NCI-H82 treated with DMSO at 0.1 percent for 48 hours (cell line): Measurements from ENCODE around the gene PRSS1.

Experiments
- DNase-seq: peaks from one replicate; lab custom pipeline; 2025; ENCODE audit not compliant: unreplicated experiment; lab: John Stamatoyannopoulos, UW

Gene PRSS1

GRCh38 chr7:142792593-142792992 is 43.3 kb downstream of the PRSS1 start:
- no peak for DNase-seq

- no peak for DNase-seq
Measured at GRCh38 chr7:142793156-142793555, 43.9 kb downstream of the PRSS1 start.

GRCh38 chr7:142795339-142795863 is 46.1 kb downstream of the PRSS1 start:
- DNase-seq: no peak

GRCh38 chr7:142796001-142796500 is 46.8 kb downstream of the PRSS1 start:
- no peak for DNase-seq

- DNase-seq: no peak
Measured at GRCh38 chr7:142796501-142797390, 47.5 kb downstream of the PRSS1 start.

GRCh38 chr7:142797391-142798377 is 48.4 kb downstream of the PRSS1 start:
- DNase-seq: no peak

GRCh38 chr7:142798451-142799436 is 49.5 kb downstream of the PRSS1 start:
- no peak for DNase-seq

GRCh38 chr7:142799437-142799835 is 50.2 kb downstream of the PRSS1 start:
- DNase-seq: no peak

GRCh38 chr7:142800088-142800487 is 50.8 kb downstream of the PRSS1 start:
- no peak for DNase-seq

GRCh38 chr7:142800699-142801260 is 51.5 kb downstream of the PRSS1 start:
- DNase-seq: no peak

- DNase-seq: no peak
Measured at GRCh38 chr7:142801601-142802295, 52.5 kb downstream of the PRSS1 start.

GRCh38 chr7:142802301-142802700 is 53.0 kb downstream of the PRSS1 start:
- no peak for DNase-seq
